Measurements from ENCODE around the gene FKBP14.

Gene FKBP14, protein sequence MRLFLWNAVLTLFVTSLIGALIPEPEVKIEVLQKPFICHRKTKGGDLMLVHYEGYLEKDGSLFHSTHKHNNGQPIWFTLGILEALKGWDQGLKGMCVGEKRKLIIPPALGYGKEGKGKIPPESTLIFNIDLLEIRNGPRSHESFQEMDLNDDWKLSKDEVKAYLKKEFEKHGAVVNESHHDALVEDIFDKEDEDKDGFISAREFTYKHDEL

GRCh38 chr7:30026229-30027064, at the start of gene FKBP14:
Gene FKBP14 (minus strand): TSS chr7:30026702. CDS start chr7:30026508, 194 bp downstream.
- DNase-seq (ENCODE audit: low read depth): peak; percentile 100

- DNase-seq (ENCODE audit: low read depth): peak; percentile 80
Observed at GRCh38 chr7:30074422-30075030, 48.0 kb upstream of the FKBP14 start.

GRCh38 chr7:30072735-30073134, 46.2 kb upstream of the FKBP14 start:
- DNase-seq (ENCODE audit: low read depth): no peak

- no peak for DNase-seq (ENCODE audit: low read depth)
Observed at GRCh38 chr7:30070052-30070451, 43.5 kb upstream of the FKBP14 start.

GRCh38 chr7:30069096-30069867, 42.8 kb upstream of the FKBP14 start:
- DNase-seq (ENCODE audit: low read depth): no peak

- peak; percentile 65 for DNase-seq (ENCODE audit: low read depth)
Observed at GRCh38 chr7:30068117-30068516, 41.6 kb upstream of the FKBP14 start.

GRCh38 chr7:30066687-30067086, 40.2 kb upstream of the FKBP14 start:
- DNase-seq (ENCODE audit: low read depth): no peak

DNA sequence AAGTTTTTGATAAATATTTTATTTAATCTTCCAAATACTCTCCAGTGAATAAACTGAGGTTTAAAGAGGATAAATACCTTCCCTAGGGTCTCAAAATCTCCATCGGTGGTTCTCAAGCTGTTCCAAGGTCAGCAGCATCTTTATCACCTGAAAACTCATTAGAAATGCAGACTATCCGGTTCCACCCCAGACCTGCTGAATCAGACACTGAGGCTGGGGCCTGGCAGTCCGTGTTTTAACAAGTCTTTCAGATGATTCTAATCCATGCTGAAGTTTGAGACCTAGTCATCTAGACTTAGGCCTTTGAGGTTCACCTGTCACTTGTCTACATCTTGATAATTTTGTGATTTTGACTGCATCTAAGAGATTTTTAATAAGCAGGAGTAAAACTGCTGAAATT, 39.2 kb upstream of the FKBP14 start:
- DNase-seq (ENCODE audit: low read depth): no peak

GRCh38 chr7:30062587-30062986, 36.1 kb upstream of the FKBP14 start:
- peak; percentile 72 for DNase-seq (ENCODE audit: low read depth)

- peak; percentile 55 for DNase-seq (ENCODE audit: low read depth)
Observed at GRCh38 chr7:30061786-30062185, 35.3 kb upstream of the FKBP14 start.

DNA sequence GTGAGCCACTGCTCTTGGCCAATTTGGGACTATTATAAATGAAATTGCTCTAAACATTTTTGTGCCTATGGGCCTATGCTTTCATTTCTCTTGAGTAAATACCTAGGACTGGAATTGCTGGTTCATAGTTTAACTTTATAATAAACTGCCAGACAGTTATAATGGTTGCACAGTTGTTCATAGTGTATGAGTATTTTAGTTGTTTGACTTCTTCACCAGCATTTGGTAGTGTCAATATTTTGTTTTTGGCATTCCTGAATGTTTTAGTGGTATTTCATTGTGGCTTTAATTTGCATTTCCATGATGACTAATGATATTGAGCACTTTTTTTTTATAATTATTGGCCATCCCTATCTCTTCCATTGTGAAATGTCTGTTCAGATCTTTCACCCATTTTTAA, 31.2 kb upstream of the FKBP14 start:
- peak; percentile 30 for DNase-seq (ENCODE audit: low read depth)

- no peak for DNase-seq (ENCODE audit: low read depth)
Observed at GRCh38 chr7:30053068-30053467, 26.6 kb upstream of the FKBP14 start.

DNA sequence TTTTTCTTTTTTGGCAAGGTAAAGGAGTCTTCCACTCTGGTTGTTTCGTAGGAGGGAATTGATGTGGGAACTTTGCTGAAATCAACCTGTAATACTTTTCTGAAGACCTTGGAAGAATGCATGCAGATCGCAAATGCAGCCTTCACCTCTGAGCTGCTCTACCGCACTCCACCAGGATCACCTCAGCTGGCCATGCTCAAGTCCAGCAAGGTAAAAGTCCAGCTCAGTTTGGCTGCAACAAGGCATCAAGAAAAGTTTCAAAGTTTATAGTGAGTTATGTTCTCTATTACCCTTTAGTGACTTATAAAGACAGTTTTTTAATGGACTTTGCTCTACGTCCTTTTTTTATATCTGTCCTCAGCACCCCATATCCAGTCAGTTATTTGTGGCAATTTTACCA, 22.7 kb upstream of the FKBP14 start:
- DNase-seq (ENCODE audit: low read depth): no peak

DNA sequence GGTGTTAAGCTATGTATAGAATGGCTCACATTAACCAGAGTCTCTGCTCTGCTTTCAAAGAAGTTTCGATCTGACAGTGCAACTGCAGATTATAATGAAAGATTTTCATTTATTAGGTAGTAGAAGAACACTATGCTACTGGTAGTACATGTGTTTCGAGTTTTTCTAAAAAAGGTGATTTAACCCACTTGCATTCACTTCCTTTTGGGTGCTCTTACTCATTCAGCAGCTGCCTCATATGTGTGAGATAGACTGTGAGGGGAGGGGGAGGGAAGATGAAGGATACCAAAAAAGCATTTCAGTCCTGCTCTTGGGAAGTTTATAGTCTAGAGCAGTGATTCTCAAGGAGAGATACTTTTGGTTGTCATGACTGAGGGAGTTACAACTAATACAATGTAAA, 22.1 kb upstream of the FKBP14 start:
- DNase-seq (ENCODE audit: low read depth): no peak

DNA sequence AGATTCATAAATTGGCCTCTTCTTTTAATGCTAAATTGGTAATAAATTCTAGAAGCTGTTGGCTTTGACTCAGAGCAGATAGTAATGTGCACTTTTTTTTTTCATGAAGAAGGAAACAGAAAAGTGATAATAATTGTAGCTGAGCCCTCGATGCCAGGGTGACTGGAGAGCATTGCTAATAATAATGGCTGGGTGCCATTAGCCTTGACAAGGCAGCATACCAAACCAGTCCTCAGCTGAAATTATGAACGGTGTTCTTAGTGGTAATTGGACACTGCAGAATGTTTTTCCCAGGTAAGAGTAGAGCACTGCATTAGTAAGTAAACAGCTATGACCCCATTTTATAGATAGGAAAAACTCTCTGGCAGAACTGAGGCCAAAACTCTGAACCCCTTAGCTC, 20.6 kb upstream of the FKBP14 start:
- no peak for DNase-seq (ENCODE audit: low read depth)

DNA sequence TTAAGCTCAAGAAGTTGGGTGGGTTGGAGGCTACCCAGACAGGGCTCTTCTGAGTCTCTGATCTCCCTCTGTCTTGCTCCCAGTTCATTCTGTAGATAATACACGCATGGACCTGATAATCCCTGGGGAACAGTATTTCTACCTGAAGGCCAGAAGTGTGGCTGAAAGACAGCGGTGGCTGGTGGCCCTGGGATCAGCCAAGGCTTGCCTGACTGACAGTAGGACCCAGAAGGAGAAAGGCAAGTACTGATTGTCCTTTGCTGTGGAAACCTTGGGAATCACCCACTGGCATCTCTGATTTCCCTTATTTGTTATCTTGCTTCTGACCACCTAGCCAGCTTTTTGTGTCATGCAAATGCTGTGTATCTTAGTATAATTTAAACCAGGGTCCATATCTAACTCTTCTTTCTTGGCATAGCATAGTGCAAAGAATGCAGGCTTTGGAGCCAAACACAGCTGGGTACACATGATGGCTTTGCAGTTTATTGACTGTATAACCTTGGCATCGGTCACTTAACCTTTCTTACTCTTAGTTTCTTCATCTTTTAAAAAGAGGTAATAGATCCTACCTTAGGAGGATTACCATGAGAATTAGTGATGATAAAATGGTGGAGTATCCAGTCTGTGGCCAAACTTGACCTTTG, 19.7 kb upstream of the FKBP14 start:
- DNase-seq (ENCODE audit: low read depth): no peak

DNA sequence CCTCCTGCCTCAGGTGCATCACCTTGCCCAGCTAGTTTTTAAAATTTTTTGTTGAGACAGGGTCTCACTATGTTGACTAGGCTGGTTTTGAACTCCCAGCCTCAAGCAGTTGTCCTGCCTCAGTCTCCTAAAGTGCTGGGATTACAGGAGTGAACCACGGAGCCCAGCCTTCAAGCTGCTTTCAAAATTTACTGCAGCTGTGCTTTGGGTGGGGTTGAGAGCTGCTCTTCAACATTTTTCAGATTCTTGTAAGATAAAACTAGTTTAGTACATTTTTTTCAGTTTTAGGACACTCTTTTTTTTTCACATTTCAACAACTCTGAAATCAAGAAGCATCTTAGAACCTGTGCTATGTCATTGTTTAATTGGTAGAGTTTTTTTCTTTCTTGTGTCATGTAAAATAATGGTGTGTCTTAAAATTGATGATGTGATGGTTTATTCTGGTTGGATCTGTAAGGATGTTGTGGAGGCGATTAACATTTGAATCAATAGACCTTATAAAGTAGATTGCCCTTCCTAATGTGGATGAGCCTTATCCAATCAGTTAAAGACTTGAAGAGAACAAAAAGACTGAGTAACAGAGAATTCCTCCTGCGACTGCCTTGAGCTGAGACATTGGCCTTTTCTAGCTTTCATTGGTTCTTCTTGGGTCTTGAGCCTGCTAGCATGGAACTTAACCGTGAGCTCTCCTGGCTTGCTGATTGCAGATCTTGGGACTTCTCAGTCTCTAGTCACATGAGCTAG, 15.2 kb upstream of the FKBP14 start:
- DNase-seq (ENCODE audit: low read depth): no peak

- no peak for DNase-seq (ENCODE audit: low read depth)
Observed at GRCh38 chr7:30040938-30041337, 14.4 kb upstream of the FKBP14 start.

DNA sequence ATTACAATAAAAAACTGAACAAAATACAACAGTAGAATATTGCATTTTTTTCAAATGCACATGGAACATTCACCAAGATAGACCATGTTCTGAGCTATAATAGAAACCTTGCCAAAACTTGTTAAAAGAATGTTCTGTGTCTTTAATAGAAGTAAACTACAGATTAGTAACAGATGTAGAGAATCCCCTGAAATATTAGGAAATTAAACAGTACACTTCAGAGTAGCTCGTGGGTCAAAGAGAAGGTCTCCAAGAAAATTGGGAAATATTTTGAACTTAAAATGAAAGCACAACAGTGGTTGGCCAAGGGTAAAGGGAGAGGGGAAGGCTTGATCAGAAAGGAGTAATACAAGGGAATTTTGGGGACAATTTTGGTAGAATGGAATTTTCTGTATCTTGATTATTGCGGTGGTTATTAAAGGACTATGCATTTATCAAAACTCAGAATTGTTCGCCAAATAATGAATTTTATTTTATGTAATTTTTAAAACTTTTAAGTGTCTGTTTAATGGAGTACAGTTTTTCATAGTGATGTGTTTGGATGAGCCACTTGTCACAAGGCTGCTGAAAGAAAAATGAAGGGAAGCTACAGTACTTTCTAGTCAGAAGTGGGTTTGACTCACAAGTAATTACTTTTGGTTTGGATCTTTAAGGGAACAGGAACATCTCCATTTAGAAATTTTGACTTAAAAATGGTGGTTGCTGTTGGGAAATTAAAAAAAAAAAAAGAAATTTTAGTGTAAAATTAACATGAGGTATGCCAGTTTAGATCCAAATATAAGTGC, 11.9 kb upstream of the FKBP14 start:
- DNase-seq (ENCODE audit: low read depth): no peak

DNA sequence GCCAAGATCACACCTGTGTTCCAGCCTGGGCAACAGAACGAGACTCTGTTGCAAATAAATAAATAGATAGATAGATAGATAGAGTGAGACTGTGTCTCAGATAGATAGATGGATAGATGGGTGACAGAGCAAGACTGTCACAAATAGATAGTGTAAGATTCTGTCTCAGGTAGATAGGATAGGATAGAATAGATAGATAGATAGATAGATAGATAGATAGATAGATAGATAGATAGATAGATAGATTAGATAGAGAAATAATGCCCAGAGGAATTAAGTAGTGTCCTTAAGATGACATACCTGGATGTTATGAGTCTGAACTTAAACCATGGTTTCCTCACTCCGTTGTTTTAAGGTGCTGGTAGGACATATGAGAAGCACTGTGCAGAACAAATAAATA, 9.7 kb upstream of the FKBP14 start:
- DNase-seq (ENCODE audit: low read depth): no peak

All from ELR (cell line).